ENCODE measurements around the gene TNKS1BP1.

- TF ChIP-seq CTCF (IDR thresholded peaks at IDR 0.05): no peak
- TF ChIP-seq MAX (IDR thresholded peaks at IDR 0.05; ENCODE audit: low read depth): no peak
- TF ChIP-seq FOXM1 (IDR thresholded peaks at IDR 0.05; ENCODE audit: low read depth): no peak
- no peak for TF ChIP-seq FOSL2 (IDR thresholded peaks at IDR 0.05; ENCODE audit: borderline replicate concordance, low read depth)
- TF ChIP-seq EZH2phosphoT487 (IDR thresholded peaks at IDR 0.05; ENCODE audit: borderline replicate concordance, low read depth): no peak
- no peak for TF ChIP-seq POLR2AphosphoS5 (IDR thresholded peaks at IDR 0.05; ENCODE audit: low read depth, low read length)
- no peak for TF ChIP-seq GABPA (IDR thresholded peaks at IDR 0.05; ENCODE audit: low read depth)
- no peak for TF ChIP-seq FOXJ3 (CRISPR knock-in tag; IDR thresholded peaks at IDR 0.05)
- no peak for TF ChIP-seq TAF1 (IDR thresholded peaks at IDR 0.05; ENCODE audit: borderline replicate concordance, low read depth, low read length)
- TF ChIP-seq RAD21 (IDR thresholded peaks at IDR 0.05; ENCODE audit: low read length): no peak
- no peak for TF ChIP-seq TCF12 (IDR thresholded peaks at IDR 0.05)
- TF ChIP-seq EP300 (IDR thresholded peaks at IDR 0.05; ENCODE audit: borderline replicate concordance in 1 of 2, low read depth in 1 of 2, low read length in 1 of 2): no peak
- TF ChIP-seq YY1 (IDR thresholded peaks at IDR 0.05; ENCODE audit: low read depth): no peak
These were observed 11.5 kb downstream of the TNKS1BP1 start for GRCh38 chr11:57313071-57313787.
